Measurements from ENCODE around the gene NFATC1. TPM values are rescaled to one million over a fixed set of nuclear protein-coding genes. Genes with fewer than 3 reads are reported as not detected.

The NFATC1 gene
- polyA plus RNA-seq, 2 of the 4 experiments (the other 2 are of a cell fraction): 0.52 to 1.7 TPM

DNA sequence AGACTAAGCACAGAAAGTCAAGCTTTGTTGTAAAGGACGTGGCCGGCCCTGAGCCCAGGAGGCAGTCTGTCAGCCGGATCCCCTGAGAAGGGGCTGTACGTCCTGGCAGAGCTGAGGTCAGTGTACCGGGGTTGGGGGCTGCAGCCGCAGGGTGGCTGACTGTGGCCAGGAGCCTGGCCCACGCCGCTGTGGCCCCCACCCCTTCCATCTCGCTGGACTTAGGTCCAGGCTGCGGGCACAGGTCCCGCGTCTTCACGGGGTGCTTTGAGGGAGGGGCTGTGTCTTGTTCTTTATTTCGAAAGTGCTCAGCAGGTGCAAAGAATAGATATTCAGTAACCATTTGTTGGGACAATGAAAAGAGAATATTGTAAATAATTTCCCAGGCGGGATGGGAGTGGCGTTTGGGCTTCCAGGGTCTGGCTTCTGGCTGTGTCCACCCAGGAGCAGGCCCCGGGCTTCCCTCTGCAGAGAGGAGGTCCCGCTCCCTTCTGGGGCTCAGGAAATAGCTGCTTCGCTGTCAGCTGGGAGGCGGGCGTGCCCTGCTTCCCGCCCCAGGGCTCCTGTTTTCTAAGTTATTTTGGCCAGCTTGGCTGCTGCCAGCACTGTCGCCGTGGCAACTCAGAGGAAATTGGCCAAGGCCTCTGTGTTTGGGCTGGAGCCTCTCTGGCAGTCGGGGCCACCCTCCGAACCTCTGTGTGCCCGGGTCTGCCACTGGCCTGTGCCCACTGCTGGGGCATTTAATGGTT is 7.4 kb downstream of the NFATC1 start:
- Histone ChIP-seq H3K4me2 (no peak overlapping the region), H3K27ac (no peak overlapping the region), H3K4me3 (no peak overlapping the region), H3K4me1 (no peaks in the 10 kb centered on the region), H3K9me3 (no peaks in the 10 kb centered on the region)
- POLR2A ChIA-PET: no interaction called here
- ATAC-seq (no peak), FAIRE-seq (no peak), DNase-seq (ENCODE audit: low read depth in 1 of 2, low spot score in 1 of 2) (no peak)
- CTCF ChIA-PET: interaction anchor here (1.3 kb wide), 1 partner anchor 23 kb away, joined by 6 read pairs; no protein-coding TSS in a partner anchor
- WGBS (ENCODE audit: missing lambda C conversion rate): 70% methylated on average over 21 of the region's 27 CpGs
- TF ChIP-seq CHD4 (IDR thresholded peaks at IDR 0.05; ENCODE audit: borderline replicate concordance) (no peak), MAZ (IDR thresholded peaks at IDR 0.05; ENCODE audit: borderline replicate concordance, low read depth, low read length) (no peak), PHF8 (IDR thresholded peaks at IDR 0.05; ENCODE audit: borderline replicate concordance, low read depth) (no peak), RAD21 (conservative IDR thresholded peaks at IDR 0.05 in 1 of 2, IDR thresholded peaks at IDR 0.05 in 1 of 2) (no peak), SREBF2 (IDR thresholded peaks at IDR 0.05) (no peak), RFX5 (IDR thresholded peaks at IDR 0.05) (no peak), BHLHE40 (IDR thresholded peaks at IDR 0.05; ENCODE audit: low read depth, low read length) (no peak), ESRRA (IDR thresholded peaks at IDR 0.05; ENCODE audit: borderline replicate concordance, low read length) (no peak), CBX8 (IDR thresholded peaks at IDR 0.05) (no peak), POLR2A (IDR thresholded peaks at IDR 0.05; ENCODE audit: low read length) (no peak)

DNA sequence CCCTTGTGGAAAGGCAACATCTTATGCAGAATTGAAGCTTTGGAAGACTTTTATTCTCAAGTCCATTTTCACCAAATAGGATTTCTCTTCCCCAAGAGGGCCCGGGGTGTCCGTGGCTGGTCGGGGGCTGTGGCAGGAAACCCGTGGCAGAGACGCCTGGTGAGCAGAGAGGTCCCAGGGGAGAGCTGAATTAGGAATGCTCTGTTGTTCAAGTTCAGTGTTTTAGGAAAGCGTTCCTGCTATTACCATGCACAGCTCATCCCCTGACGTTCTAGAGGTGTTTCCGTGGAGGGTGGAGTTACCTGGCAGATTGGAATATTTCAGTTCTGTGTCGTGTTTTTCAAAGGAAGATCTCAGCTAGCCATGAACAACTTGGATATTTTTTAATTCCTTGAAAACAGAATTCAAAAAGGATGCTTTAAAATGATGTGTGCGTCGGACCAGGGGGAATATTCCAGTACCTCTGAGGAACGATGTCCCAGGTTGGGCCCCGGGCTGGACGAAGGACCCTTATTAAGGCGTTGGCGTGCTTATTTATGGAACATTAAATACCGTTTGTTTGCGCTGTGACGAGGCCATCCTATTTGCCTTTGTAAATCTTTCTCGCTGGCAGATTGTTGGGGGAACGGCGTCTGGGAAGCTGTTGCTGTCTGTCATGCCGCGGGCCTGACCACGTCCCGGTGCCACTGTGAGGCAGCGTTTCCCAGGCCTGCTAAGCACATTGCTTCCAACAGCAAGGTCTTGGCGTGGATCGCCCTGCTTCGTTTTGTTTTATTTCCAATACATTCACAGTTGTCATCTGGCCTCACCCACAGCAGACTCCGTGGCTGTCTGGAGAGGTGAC is 8.2 kb downstream of the NFATC1 start:
- WGBS (ENCODE audit: missing lambda C conversion rate): 76% methylated on average over 31 of the region's 31 CpGs
- Histone ChIP-seq H3K4me1 (no peaks in the 10 kb centered on the region), H3K9me3 (no peaks in the 10 kb centered on the region), H3K4me2 (no peak overlapping the region), H3K4me3 (no peak overlapping the region), H3K27ac (no peak overlapping the region)
- FAIRE-seq: no peak
- CTCF ChIA-PET: no interaction called here
- POLR2A ChIA-PET: no interaction called here
- no peak for ATAC-seq
- DNase-seq (ENCODE audit: low read depth in 1 of 2, low spot score in 1 of 2): no peak
- TF ChIP-seq ESRRA (IDR thresholded peaks at IDR 0.05; ENCODE audit: borderline replicate concordance, low read length): no peak
- TF ChIP-seq MYC (IDR thresholded peaks at IDR 0.05; ENCODE audit: borderline replicate concordance, low read length): no peak
- TF ChIP-seq ZSCAN20 (CRISPR knock-in tag; IDR thresholded peaks at IDR 0.05): no peak
- TF ChIP-seq EHF (CRISPR knock-in tag; IDR thresholded peaks at IDR 0.05): no peak
- TF ChIP-seq, protein P1, sequence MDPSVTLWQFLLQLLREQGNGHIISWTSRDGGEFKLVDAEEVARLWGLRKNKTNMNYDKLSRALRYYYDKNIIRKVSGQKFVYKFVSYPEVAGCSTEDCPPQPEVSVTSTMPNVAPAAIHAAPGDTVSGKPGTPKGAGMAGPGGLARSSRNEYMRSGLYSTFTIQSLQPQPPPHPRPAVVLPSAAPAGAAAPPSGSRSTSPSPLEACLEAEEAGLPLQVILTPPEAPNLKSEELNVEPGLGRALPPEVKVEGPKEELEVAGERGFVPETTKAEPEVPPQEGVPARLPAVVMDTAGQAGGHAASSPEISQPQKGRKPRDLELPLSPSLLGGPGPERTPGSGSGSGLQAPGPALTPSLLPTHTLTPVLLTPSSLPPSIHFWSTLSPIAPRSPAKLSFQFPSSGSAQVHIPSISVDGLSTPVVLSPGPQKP (IDR thresholded peaks at IDR 0.05; ENCODE audit: low read depth, low read length): no peak

DNA sequence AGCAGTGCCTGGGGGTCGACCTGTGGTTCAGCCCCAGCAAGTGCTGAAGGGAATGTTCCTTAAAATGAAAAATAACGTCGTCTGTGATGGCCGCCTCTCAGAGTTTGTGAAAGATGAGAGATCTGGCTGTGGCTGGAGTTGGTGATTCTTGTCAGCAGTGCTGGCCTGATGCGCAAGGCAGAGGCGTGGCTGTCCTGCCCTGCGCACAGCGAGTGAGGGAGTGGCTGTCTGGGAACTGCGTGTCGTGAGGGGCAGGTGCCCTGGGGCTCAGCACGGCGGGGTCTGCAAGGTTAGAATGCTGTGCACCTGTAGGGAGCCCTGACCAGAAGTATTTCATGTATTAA is 8.8 kb downstream of the NFATC1 start:
- TF ChIP-seq HOXB5 (CRISPR knock-in tag; IDR thresholded peaks at IDR 0.05): no peak
- no peak for TF ChIP-seq KDM1A (IDR thresholded peaks at IDR 0.05; ENCODE audit: low read depth)
- TF ChIP-seq CHD2 (IDR thresholded peaks at IDR 0.05; ENCODE audit: low read length, partially characterized antibody): no peak
- TF ChIP-seq NFE2L2 (conservative IDR thresholded peaks at IDR 0.05; ENCODE audit: low read length): no peak
- TF ChIP-seq RAD21 (conservative IDR thresholded peaks at IDR 0.05 in 1 of 2, IDR thresholded peaks at IDR 0.05 in 1 of 2): no peak
- no peak for TF ChIP-seq ATOH8 (CRISPR knock-in tag; IDR thresholded peaks at IDR 0.05; ENCODE audit: low read depth)
- TF ChIP-seq EP300 (IDR thresholded peaks at IDR 0.05): no peak
- TF ChIP-seq CBX8 (IDR thresholded peaks at IDR 0.05): no peak
- no peak for TF ChIP-seq ZSCAN20 (CRISPR knock-in tag; IDR thresholded peaks at IDR 0.05)
- no peak for TF ChIP-seq FOXS1 (CRISPR knock-in tag; IDR thresholded peaks at IDR 0.05)
- no peak for TF ChIP-seq MAZ (IDR thresholded peaks at IDR 0.05; ENCODE audit: borderline replicate concordance, low read depth, low read length)
- TF ChIP-seq, protein P2, sequence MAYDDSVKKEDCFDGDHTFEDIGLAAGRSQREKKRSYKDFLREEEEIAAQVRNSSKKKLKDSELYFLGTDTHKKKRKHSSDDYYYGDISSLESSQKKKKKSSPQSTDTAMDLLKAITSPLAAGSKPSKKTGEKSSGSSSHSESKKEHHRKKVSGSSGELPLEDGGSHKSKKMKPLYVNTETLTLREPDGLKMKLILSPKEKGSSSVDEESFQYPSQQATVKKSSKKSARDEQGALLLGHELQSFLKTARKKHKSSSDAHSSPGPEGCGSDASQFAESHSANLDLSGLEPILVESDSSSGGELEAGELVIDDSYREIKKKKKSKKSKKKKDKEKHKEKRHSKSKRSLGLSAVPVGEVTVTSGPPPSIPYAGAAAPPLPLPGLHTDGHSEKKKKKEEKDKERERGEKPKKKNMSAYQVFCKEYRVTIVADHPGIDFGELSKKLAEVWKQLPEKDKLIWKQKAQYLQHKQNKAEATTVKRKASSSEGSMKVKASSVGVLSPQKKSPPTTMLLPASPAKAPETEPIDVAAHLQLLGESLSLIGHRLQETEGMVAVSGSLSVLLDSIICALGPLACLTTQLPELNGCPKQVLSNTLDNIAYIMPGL (CRISPR knock-in tag; IDR thresholded peaks at IDR 0.05; ENCODE audit: borderline replicate concordance): no peak
- TF ChIP-seq RFX5 (IDR thresholded peaks at IDR 0.05): no peak
- ChIA-PET CTCF (no interaction called here), POLR2A (no interaction called here)
- H3K27ac ChIP-seq: no peak overlapping the region
- 82% methylated on average over 12 of the region's 12 CpGs for WGBS (ENCODE audit: missing lambda C conversion rate)
- no peak overlapping the region for H3K4me2 ChIP-seq
- ATAC-seq: no peak
- H3K4me1 ChIP-seq: no peaks in the 10 kb centered on the region
- FAIRE-seq: no peak
- no peaks in the 10 kb centered on the region for H3K9me3 ChIP-seq
- H3K4me3 ChIP-seq: no peak overlapping the region
- DNase-seq (ENCODE audit: low read depth in 1 of 2, low spot score in 1 of 2): no peak
